Suppressor macrophage treated with lipopolysaccharide for 4 hours (primary cell): ENCODE measurements around the gene FILIP1L.
"Not testable (repeated sequence)": the region's sequence is repeated elsewhere in the genome, so short reads cannot be mapped to it uniquely, and the experiment has no call there.

Source experiments
- DNase-seq: peaks from one replicate; pipeline ENCODE4 v3.0.0-alpha.2; 2020

Gene FILIP1L

DNA sequence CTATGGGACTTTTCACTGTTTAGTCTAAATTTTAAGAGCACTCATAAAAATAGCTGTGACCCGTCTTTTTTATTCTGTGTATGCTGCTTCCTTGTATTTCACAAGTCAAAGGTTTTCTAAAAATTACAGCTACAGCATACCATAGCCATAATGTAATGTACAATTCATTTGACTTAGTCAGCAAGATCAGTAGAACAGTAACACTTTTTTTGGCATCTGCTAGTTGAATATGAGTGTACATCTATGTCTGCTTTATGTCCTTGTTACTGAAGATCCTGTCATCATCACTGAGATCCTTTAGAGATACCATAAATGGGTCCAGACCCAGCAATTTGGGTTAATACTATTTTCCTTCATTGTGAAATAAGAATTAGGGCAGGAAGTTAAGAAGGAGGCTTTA, 254.5 kb downstream of the FILIP1L start:
- no peak for DNase-seq

DNA sequence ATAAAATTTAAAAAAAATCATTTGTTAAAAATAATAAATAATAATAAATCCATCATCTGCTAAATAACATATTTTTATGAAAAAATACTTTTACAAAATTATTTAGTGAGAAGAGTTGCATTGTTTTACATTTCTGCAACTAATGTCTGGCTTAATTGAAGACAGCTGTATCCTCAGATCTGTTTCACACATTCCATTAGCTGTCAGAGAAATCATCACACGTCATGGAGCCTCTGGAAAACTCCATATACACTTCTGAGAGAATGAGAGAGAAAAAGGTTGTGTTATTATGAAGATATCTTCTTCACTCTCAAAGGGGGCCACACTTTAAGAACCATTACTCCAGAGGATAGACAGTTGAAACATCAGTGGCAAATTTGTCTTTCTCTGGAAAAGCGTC, 255.8 kb downstream of the FILIP1L start:
- no peak for DNase-seq

- no peak for DNase-seq
Observed at GRCh38 chr3:99857278-99857677, 257.0 kb downstream of the FILIP1L start.

DNA sequence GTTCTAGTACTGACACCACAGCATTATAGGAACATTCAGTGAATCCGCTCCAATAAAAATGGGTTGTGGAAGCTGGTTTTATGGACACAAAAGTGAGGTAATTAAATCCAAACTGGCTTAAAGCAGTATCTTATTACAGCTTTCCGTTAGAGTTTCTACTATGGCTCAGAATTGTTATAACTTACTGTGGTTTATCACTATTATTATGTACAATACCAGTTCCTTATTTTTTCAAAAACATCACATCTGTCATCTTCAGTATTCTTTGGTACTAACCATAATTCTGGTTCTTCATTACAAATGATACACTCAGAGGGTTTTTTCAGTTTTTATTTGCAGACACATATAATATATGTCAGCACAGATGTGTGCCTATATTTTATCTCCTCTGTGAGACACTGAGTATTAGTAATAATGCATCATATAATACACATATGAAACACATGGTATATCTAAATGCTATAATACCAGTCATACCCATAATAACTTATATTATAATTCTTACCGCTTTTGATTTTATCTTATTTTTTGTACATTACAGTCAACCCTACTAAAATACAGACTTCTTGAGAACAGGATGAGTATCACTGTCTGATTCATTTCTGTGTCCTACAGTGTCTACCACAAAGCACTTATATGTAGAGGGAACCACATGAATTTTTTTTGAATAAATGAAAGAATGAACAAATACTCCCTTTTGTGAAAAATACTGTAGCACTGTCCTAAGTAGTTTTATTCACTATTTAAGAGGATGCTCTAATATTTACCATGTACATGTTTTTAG, 257.7 kb downstream of the FILIP1L start:
- no peak for DNase-seq

GRCh38 chr3:99855900-99856299, 258.4 kb downstream of the FILIP1L start:
- DNase-seq, result no peak

DNA sequence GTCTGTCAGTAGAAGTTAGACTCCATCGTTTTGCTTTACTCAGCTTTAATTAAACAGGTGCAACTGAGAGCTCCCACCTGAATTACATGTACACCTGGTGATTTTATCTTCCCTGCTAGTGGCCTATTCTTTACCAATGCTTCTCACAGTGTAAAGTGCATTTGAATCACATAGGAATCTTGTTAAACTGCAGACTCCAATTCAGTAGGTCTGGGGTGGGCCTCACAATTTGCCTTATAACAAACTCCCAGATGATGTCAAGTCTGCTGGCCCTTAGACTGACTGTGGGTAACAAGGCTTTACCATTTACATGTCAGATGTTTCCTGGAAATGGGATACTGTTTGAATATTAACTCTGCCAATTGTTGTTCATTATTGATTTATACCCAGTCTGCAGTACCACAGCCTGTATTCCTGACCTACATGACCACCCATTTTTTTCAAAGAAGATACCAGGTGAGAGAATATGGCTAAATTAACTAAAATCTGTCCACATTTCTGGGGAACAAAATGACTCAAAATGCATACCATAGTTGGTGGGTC, 259.5 kb downstream of the FILIP1L start:
- DNase-seq, result no peak

DNA sequence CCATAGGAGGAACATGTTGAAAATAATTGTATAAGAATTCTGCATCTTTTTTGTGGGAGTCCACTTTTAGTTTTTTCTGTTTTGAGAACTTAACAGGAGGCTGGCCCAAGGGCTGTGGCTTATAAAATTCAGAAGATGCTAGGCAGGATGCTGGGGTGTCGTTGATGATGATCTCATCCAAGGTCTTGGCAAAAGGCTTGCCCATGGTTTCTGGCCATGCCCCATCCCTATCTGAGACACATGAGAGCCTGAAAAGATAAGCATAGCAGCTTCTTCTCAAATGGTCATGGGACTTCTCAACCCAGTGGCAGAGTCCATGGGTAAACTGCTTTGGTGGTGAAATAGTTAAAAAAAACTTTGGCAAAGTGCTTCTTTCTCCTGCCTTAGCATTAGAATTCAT, 261.4 kb downstream of the FILIP1L start:
- DNase-seq, result no peak

DNA sequence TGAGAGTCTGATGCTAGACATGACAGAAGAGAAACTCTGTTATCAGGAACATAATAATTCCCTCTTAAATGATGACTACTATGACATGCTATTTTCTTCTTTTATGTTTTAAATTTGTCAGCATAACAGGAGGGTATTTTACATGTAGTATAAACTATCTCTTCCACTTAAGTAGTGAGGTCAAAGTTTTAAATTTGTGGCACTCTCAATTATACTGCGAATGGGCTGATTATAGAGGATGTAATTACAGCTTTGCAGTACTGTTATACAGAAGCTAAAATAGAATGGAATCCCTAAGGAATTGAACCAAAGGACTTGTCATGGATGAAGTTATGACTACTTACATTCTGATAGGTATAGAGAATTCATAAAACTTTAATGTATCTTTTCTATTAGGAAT, 262.3 kb downstream of the FILIP1L start:
- no peak for DNase-seq

DNA sequence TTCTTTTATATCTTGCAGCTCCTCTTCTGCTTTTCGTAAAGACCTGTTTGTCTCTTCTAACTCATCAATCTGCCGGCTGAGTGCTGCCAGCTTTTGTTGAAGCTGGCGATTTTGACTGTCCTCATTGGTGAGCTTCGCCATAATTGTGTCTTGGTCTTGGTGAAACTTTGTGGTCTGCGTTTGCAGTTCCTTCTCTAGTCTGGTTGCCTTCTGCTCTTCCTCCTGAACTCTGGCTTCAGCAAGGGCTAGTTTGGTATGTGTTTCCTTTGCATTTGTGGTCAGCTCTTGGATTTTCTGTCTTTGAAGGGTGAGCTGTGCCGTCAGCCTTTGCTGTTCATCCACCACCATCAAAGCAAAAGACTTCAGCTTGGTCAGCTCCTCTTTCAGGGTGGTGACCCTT, 263.7 kb downstream of the FILIP1L start:
- DNase-seq, result no peak

- DNase-seq, result no peak
Observed at GRCh38 chr3:99848433-99848832, 265.9 kb downstream of the FILIP1L start.

DNA sequence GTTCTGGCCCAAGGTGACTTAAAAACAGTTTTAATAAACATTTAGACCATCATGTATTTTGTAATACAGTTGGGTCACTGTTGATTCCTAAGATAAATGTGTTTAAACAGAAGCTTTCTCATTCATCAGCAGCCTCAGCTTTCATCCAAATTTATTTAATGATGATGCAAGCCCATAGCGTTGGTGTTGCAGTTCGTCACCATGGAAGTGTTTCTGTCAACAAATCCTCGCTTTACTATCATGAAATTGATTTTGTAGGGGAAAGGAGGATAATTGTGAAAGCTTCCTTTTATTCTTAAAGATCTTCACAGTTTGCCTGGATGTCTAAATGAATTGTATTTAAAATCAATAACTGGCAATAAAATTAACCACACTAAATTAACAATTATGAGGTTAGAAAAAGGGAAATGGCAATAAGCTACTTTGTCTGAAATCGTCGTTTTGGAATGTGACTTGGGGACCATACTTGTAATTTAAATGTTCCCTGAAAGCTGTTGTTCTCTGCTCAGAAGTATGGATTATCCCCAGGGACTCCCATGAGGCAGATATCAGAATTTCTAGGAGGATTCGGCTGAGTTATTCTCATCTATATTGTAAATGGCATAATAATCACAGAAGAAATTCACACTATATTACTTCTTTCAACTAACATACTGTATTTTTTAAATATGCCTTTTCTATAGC, 267.7 kb downstream of the FILIP1L start:
- DNase-seq, result peak; percentile 41

DNA sequence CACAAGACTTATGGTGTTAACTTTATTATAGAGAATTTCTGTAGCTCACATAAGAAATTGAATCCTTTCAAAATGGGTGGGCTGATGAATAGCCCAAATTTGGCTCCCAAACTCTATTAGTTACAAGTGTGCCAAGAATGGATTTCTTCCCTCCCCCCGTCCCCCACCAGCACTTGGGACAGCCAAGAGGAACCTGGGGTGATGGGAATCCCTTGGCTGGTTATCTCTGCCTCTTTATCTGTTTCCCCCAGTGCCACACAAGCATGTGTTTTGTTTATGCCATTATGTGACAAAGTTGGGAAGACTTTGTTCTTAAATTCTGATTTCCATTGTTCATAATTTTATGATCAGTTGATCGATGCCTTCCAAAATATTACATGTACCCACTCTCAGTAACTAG, 268.3 kb downstream of the FILIP1L start:
- no peak for DNase-seq

- DNase-seq, result peak; percentile 53
Observed at GRCh38 chr3:99845331-99845730, 269.0 kb downstream of the FILIP1L start.

GRCh38 chr3:99843590-99844258, 270.6 kb downstream of the FILIP1L start:
- DNase-seq, result no peak

GRCh38 chr3:99842826-99843589, 271.3 kb downstream of the FILIP1L start:
- peak; percentile 57 for DNase-seq

DNA sequence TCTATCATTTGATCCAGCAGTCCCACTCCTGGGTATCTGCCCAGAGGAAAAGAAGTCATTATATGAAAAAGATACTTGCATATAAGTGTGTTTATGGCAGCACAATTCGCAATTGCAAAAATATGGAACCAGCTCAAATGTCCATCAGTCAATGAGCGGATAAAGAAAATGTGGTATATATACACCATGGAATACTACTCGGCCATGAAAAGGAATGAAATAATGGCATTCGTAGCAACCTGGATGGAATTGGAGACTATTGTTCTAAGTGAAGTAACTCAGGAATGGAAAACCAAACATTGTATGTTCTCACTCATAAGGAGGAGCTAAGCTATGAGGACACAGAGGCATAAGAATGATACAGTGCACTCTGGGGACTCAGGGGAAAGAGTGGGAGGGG, 272.4 kb downstream of the FILIP1L start:
- DNase-seq, result not testable (repeated sequence)

- DNase-seq, result no peak
Observed at GRCh38 chr3:99839613-99840012, 274.7 kb downstream of the FILIP1L start.

DNA sequence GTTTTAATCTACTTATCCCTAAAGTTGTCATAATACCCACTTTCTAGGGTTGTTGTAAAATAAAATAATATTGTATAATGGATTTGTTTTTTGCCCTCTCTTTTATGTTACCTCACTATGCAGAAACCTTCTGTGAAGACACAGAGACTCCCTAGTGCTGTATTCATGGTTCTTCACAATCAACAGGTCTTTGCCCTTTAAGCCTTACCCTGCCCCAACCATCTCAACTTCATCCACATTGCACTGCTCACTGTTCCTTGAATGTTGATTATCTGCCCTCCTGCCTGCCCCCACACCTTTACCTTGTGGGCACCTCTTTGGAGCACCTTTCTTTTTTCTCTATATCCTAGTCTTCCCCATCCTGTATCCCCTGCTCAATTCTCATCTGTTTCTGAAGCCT, 275.5 kb downstream of the FILIP1L start:
- no peak for DNase-seq

- DNase-seq, result no peak
Observed at GRCh38 chr3:99837715-99838114, 276.6 kb downstream of the FILIP1L start.

DNA sequence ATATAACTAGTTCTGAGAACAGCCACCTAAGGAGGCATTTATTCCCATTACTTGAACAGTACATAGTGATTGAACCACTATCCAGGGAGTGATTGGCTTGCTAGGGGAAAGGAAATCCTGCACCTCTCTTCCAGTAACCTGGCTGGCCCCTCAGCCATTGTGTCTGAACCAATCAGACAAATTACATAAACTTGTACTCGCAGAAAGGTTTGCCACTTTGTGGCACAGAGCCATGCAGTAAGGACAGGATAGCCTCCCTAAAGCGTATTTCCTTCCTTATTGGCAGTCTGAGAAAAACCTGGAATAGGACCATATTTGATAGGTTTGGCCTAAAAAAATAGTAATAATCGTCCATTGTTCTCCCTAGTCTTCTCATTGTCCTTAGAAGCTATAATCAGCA, 277.6 kb downstream of the FILIP1L start:
- DNase-seq, result no peak

DNA sequence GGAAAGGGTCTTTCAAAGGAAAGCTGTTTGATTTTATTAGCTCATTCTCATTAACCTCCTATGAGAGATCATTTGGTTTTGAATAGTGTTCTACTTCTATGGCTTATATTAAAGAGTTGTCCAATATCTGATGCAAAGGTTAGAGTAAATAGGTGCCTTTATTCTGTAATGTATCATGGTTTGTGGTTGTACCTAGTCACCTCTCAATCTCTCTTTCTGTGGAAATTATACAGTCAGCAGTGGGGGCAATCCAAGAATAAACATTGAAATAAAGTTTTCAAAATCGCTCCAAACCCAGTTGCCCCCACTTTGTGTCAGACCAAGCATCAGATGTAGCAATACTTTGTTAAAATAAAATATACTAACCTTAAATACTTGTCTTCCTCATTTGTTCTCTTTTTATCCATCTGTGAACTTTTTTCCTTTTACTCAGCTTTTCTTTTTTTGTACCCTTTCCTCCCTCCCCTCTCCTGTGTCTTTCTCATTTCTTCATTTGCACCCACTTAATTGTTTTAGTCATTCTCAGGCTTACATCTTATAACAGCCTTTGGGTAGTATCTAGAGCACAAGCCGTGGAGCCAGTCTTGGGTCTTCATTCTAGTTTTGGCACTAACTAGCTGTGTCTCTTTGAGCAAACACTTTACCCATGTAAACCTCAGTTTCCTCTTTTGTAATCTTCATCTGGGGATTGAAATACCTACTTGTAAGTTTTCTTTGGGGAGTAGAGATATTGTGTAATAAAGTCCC, 279.9 kb downstream of the FILIP1L start:
- no peak for DNase-seq

DNA sequence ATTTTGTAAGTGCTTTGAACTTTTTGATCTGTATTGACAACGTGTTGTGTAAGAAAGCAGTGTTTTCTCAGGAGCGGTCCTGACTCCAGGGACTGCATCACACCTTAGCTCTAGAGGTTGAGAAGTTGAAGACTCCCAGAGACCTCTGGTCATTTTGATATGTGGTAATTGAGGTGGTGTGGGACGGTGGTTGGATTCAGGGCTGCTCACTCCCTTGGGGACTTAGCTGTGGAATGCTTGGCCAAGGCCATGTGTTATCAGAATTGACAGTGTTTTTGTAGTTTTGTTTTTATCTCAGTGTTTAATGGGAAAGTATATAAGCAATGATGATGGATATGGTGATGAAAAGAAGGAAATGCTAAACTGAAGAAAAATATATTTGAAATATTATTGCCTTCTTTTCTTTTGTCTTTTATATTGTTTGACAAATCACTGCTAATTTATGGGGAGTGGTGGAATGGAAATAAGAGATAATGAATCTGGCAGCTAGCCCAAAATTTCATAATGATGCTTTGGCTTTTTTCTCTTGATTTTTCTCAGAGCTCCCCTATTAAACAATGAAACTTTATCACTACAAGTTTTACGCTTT, 280.6 kb downstream of the FILIP1L start:
- no peak for DNase-seq
